Measurements from ENCODE around the gene PRKAG3. TPM values are rescaled to one million over a fixed set of nuclear protein-coding genes. Genes with fewer than 3 reads are reported as not detected.

PRKAG3 gene
- total RNA-seq, 4 donors from 2014 or later, result not detected

DNA sequence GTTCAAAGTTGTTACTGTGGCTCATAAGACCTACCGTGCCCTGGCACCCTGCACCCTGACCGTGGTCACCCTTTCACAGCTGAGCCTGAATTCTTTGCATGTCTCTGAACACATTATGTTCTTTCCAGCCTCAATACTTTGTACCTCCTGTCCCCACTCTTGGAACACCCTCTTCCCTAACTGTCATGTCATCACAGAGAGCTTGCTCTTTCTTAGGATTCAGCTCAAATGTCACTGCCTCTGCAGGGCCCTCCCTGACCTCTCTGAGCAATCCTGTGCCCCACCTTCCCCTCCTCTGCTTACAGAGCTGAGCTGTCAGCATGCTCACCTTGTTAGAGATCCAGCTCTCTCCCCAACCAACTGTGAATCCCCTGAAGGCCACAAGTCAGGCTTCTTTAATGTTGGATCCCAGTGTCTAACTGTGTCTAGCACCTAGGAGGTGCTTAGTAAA is 15.0 kb downstream of the PRKAG3 start:
- no peaks in the 10 kb centered on the region for H3K4me1 ChIP-seq
- no peak overlapping the region for H3K27ac ChIP-seq (replicated peaks in 1 of 4)
- TF ChIP-seq POLR2AphosphoS5 (IDR thresholded peaks at IDR 0.05), result no peak
- no peak for TF ChIP-seq POLR2A (IDR thresholded peaks at IDR 0.05; ENCODE audit: low read depth)
- TF ChIP-seq EP300 (IDR thresholded peaks at IDR 0.05), result no peak
- no peak for TF ChIP-seq CTCF (IDR thresholded peaks at IDR 0.05)
- H3K27me3 ChIP-seq, result no peaks in the 10 kb centered on the region
- WGBS, result 79% methylated on average over 2 of the region's 2 CpGs
- H3K36me3 ChIP-seq, result peaks cover 8 to 92% (median 58%) of the 10 kb centered on the region in 4 donors
- intact Hi-C loops (cut with DNase I), result no loop called here
- peak; percentile 72 for DNase-seq (ENCODE audit: extremely low spot score)
- H3K4me3 ChIP-seq, result no peak overlapping the region
- no peaks in the 10 kb centered on the region for H3K9me3 ChIP-seq

DNA sequence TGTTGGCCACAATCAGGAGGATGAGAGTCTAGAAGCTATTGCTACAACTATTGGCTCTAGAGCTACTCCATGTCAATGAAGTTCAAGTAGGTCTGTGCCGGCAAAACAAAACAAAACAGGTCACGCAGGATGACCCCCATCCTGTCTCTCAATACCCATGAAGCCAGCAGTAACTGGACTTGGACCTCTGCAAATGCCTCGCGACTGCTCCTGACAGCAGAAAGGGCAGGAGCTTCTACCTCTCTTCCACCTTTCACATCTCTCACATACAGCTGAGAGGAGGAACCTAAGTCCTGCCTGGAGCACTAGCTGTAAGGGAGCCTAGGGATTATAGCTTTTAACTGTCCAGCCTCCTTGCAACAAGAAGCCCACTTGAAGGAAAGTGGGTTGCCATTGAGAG is 16.0 kb downstream of the PRKAG3 start:
- WGBS, result 95% methylated on average over 4 of the region's 4 CpGs
- Histone ChIP-seq H3K27ac (replicated peaks in 1 of 4) (no peak overlapping the region), H3K4me1 (no peaks in the 10 kb centered on the region), H3K9me3 (no peaks in the 10 kb centered on the region), H3K4me3 (no peak overlapping the region), H3K36me3 (peaks cover 8 to 85% (median 58%) of the 10 kb centered on the region in 4 donors), H3K27me3 (no peaks in the 10 kb centered on the region)
- TF ChIP-seq CTCF (IDR thresholded peaks at IDR 0.05) (no peak), POLR2A (IDR thresholded peaks at IDR 0.05; ENCODE audit: low read depth) (no peak), POLR2AphosphoS5 (IDR thresholded peaks at IDR 0.05) (no peak), EP300 (IDR thresholded peaks at IDR 0.05) (no peak)
- intact Hi-C loops (cut with DNase I), result no loop called here
- DNase-seq (ENCODE audit: extremely low spot score), result peak; percentile 79

- no peaks in the 10 kb centered on the region for H3K4me1 ChIP-seq
- peaks cover 8 to 81% (median 58%) of the 10 kb centered on the region in 4 donors for H3K36me3 ChIP-seq
- 84% methylated on average over 5 of the region's 5 CpGs for WGBS
Measured at GRCh38 chr2:218815244-218815637, 16.4 kb downstream of the PRKAG3 start.

GRCh38 chr2:218814540-218815243 is 16.9 kb downstream of the PRKAG3 start:
- H3K4me3 ChIP-seq, result no peak overlapping the region

More at GRCh38 chr2:218815244-218815637, 16.4 kb downstream of the PRKAG3 start:
- no peaks in the 10 kb centered on the region for H3K27me3 ChIP-seq
- intact Hi-C loops (cut with DNase I), result no loop called here
- peak; percentile 42 for DNase-seq (ENCODE audit: extremely low spot score)
- no peak overlapping the region for H3K4me3 ChIP-seq
- H3K9me3 ChIP-seq, result no peaks in the 10 kb centered on the region
- H3K27ac ChIP-seq (replicated peaks in 1 of 4), result no peak overlapping the region
- no peak for TF ChIP-seq EP300 (IDR thresholded peaks at IDR 0.05)
- no peak for TF ChIP-seq POLR2AphosphoS5 (IDR thresholded peaks at IDR 0.05)
- no peak for TF ChIP-seq POLR2A (IDR thresholded peaks at IDR 0.05; ENCODE audit: low read depth)
- no peak for TF ChIP-seq CTCF (IDR thresholded peaks at IDR 0.05)

More at GRCh38 chr2:218814540-218815243, 16.9 kb downstream of the PRKAG3 start:
- H3K4me1 ChIP-seq, result no peaks in the 10 kb centered on the region
- H3K9me3 ChIP-seq, result no peaks in the 10 kb centered on the region
- TF ChIP-seq POLR2AphosphoS5 (IDR thresholded peaks at IDR 0.05) (no peak), CTCF (IDR thresholded peaks at IDR 0.05) (no peak), EP300 (IDR thresholded peaks at IDR 0.05) (no peak), POLR2A (IDR thresholded peaks at IDR 0.05; ENCODE audit: low read depth) (no peak)
- H3K36me3 ChIP-seq, result peaks cover 8 to 76% (median 56%) of the 10 kb centered on the region in 4 donors
- H3K27ac ChIP-seq (replicated peaks in 1 of 4), result no peak overlapping the region
- WGBS, result 88% methylated on average over 13 of the region's 13 CpGs
- H3K27me3 ChIP-seq, result no peaks in the 10 kb centered on the region
- intact Hi-C loops (cut with DNase I), result no loop called here
- peak; percentile 78 for DNase-seq (ENCODE audit: extremely low spot score)
